Endothelial cell of hepatic sinusoid (primary cell): ENCODE results near the gene NECAB2.

Source experiments
- in situ Hi-C: cut with HindIII; loops from 2 replicates; pipeline ENCODE4 v1.10.0; 2017; ENCODE audit warnings: low sequenced_read_pairs

NECAB2 gene

GRCh38 chr16:84041881-84042280 lies 73.8 kb downstream of the NECAB2 start:
- in situ Hi-C loops: no loop called here

DNA sequence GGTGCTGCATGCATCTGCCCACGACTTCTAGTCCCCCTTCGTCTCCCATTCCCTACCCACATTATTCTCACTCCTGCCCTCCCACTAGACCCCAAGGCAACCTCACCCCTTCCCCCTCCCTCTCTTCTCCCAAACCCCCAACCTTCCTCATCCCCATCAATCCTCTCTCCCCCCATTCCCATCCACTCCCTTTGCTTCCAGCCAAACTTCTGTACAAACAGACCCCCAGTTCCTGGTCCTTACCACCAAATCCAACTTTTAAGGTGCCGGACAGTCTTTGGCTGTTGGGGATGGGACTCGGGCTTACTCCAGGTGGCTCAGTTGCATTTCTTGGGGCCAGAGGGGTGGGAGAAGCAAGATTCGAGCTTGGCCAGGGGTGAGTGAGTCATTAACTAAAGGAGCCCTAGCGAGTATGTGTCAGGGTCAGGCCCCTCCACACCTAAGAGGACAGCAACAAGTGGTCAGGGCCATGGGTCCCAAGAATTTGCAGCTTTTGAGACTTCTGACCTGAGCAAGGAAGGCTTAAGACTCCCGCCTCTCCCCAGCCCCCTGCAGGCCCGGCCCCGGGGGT lies 74.3 kb downstream of the NECAB2 start, which contains the start of gene SLC38A8:
Gene SLC38A8 (minus strand): TSS at position 488 of the 571 bp plus-strand sequence. CDS start 638 bp downstream, outside the sequence.
- in situ Hi-C loops: no loop called here

DNA sequence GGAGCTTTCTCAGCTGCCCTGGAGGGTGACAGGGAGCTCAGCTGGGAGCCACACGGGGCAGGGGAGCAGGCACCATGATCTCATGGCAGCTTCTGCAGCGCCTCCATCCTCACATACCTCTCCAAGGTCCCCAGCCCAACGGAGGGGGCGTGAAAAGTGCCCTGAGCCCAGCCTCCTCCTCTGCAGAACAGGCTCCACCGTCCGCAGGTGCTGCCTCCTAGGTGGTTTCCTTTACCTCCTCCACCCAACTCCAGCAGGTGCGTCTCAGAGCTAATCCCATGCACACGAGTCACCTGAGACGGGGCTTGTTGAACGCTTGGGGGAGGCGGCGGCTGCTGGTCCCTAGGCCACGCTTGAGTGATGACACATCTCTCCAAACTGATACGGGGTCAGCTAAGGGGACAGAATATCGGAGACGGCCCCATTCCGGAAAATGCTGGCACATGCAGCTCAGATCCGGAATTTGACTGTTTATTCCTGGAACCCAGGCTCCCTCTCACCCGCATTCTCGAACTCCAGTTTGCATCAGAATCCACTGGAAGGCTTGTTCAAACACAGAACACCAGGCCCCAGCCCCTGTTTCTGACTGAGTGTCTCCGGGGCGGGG lies 74.9 kb downstream of the NECAB2 start:
- in situ Hi-C loops: no loop called here

- in situ Hi-C loops: no loop called here
These were observed 75.6 kb downstream of the NECAB2 start for GRCh38 chr16:84043486-84044117.

- in situ Hi-C loops: no loop called here
These were observed 76.1 kb downstream of the NECAB2 start for GRCh38 chr16:84044118-84044488.

GRCh38 chr16:84045001-84045817 lies 77.2 kb downstream of the NECAB2 start:
- in situ Hi-C loops: no loop called here

GRCh38 chr16:84045818-84046470 lies 77.9 kb downstream of the NECAB2 start:
- in situ Hi-C loops: no loop called here

GRCh38 chr16:84047206-84047605 lies 79.2 kb downstream of the NECAB2 start:
- in situ Hi-C loops: no loop called here

GRCh38 chr16:84047626-84048025 lies 79.6 kb downstream of the NECAB2 start:
- in situ Hi-C loops: no loop called here

DNA sequence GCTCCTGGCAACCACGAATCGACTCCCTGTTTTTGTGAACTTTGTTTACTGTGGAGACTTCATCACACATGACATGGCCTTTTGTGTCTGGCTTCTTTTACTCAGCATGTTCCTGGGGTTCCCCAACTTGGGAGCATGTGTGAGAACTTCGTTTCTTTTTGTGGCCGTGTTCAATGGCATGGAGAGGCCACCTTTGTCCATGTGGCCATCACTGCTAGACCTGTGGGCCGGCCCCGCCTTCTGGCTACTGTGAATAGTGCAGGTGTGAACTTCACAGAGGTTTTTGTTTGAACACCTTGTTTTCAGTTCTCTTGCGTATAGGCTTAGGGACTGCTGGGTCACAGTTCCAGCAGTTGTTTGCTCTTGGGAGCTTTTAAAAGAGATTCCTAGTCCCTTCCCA lies 80.2 kb downstream of the NECAB2 start:
- in situ Hi-C loops: no loop called here

GRCh38 chr16:84048871-84049270 lies 80.8 kb downstream of the NECAB2 start:
- in situ Hi-C loops: no loop called here

GRCh38 chr16:84049403-84050060 lies 81.5 kb downstream of the NECAB2 start:
- in situ Hi-C loops: no loop called here

- in situ Hi-C loops: no loop called here
These were observed 82.3 kb downstream of the NECAB2 start for GRCh38 chr16:84050316-84050715.

DNA sequence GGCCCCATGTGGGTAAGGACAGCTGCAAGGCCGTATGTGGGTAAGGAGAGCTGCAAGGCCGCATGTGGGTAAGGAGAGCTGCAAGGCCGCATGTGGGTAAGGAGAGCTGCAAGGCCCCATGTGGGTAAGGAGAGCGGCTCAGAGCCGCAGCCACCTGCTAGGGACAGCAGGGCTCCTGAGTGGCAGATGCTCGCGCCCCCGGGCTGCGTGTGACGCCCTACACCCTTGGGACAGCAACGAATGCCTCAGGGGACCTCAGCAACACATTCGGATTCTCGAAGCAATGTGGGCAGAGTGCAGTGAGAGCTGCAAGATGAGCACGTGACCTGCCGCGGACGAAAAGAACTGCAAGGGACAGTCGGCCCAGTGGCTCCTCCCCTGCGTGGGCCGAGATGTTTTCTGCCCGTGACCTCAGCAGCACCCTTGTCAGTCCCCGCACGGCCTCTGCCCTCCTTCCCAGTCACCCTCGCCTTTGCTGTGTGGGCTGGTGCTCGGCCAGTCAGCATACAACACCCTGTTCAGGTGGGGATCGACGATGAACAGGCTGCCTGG lies 84.1 kb downstream of the NECAB2 start:
- in situ Hi-C loops: no loop called here
